HG03469 (cell line): Measurements from ENCODE around the gene ASB1.

Experiments
- ATAC-seq: cut with Tn5 transposase; IDR thresholded peaks from one replicate; pipeline ENCODE4 v1.9.1; 2021; ENCODE audit warnings: mild to moderate bottlenecking, moderate library complexity, moderate number of reproducible peaks; ENCODE audit not compliant: unreplicated experiment

The ASB1 gene

DNA sequence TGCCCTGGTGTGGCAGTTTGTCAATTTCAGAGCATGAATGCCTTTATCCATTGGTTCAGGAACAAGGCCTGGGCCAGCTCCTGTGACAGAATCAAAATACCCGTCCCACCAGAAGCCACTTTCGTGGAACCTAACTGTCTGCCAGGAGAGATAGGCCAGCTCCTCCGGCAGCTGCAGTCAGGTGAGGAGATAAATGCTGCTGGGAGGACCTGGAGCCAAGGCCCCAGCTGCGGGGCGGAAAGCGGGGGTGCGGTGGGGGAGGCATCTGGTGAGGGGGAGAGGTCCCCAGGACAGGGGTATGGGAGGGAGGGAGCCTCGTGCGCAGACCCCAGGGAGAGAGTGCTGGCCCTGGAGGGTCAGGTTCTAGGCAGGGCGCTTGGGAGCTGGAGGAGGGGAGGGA is 4.4 kb upstream of the ASB1 start:
- ATAC-seq = no peak

- no peak for ATAC-seq
These were observed 3.8 kb upstream of the ASB1 start for GRCh38 chr2:238422940-238423339.

- no peak for ATAC-seq
These were observed 3.0 kb upstream of the ASB1 start for GRCh38 chr2:238423561-238424312.

DNA sequence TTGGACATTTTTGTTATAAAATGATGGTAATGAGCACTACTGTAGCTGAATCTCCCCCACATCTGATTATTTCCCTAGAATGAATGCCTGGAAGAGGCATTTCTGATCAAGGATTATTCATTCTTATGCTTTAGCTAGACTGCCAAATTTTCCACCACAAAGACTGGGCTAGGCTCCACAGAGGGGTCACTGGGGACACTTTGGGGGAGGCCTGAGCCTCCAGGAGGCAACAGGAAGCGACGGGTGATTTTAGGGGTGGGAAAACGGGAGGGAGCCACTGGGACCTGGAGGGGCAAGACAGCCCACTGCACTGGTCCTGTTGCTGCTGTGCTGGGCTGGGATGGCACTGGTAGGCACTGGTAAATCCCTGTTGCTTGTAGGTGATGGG is 2.4 kb upstream of the ASB1 start:
- no peak for ATAC-seq

GRCh38 chr2:238425505-238425978 is 1.2 kb upstream of the ASB1 start:
- no peak for ATAC-seq

- no peak for ATAC-seq
These were observed 654 bp upstream of the ASB1 start for GRCh38 chr2:238425979-238426567.

DNA sequence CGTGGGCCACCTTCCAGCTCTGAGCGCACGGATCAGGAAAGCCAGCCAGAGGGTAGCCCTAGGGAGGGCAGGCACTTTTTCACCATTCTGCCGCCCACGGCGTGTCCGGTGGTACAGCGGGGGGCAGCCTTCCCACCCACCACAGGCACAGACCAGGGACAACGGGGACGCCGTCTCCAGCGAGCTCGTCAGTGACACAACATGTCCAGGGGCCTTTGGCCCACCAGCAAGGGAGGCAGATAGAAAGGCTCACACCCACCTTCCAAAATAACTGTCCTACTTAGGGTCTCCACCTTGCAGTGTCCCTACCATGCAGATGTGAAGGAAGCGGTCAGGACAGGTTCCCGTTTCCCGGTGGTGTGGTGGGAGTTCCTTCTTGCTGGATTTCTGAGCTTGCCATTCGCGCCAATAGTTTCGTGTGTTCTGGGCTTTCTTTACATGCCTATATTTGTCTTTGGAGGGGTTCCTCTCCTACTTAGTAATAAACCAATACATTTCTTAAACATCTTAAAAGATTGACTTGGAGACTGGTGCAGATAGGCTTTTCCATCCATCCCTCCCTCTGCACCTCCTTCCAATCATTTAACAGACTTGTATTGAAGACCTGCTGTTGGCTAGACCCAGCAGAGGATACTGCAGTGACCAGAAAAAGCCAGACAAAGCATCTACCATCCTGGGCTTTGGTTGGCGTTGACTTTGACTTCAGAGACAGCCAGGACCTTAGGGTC is 872 bp downstream of the ASB1 start:
- ATAC-seq = no peak

DNA sequence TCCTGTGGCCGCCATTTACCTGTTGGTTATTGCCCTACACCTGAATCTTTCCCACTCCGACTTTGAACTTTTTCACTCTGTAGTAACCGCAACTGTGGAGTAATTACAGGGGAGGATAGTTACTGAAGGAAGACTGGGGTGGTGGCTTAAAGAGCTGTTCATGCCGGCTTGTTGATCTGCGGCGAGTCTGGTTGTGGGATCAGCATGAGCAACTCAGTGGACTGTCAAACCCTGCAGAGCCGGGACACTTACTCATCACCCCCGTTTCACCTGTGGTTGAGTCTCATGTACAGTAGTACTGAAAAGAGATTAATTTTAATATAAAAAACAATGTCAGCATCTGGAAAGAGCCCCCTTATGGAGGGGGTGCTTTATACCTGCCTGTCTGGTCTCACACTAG is 2.1 kb downstream of the ASB1 start:
- ATAC-seq = no peak

- ATAC-seq = no peak
These were observed 4.1 kb downstream of the ASB1 start for GRCh38 chr2:238430781-238431180.

DNA sequence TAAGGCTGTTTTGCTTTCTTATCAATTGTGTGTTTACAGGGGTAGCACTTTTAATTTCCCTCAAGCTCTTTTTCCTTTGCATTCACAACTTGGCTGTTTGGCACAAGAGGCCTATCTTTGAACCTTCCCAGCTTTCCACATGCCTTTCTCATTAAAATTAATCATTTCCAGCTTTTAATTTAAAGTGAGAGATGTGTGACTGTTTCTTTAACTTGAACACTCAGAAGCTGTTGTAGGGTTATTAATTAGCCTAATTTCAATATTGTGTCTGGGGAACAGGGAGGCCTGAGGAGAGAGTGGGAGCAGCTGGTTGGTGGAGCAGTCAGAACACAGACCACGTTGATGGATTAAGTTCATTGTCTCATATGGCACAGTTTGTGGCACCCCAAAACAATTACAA is 4.7 kb downstream of the ASB1 start:
- no peak for ATAC-seq

DNA sequence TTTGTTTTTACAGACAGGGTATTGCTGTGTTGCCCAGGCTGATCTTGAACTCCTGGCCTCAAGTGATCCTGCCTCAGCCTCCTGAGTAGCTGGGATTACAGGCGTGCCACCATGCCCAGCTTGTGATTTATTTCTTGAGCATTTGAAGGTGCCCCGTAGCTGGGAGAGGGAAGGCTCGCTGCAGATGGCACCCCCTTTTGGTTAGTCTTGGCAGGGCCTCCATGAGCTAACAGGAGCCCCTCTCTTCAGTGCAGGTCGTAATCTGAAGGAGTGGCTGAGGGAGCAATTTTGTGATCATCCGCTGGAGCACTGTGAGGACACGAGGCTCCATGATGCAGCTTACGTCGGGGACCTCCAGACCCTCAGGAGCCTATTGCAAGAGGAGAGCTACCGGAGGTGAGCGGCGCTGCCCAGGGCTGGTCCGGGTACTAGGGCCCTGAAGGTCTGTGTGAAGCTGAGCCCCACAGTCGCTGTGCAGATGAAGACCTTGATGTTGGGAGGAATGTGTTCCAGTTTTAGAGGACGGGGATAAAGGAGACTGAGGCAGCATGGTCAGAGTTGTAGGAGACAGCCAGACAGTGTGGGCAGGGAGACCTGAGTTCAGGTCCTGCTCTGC is 6.7 kb downstream of the ASB1 start:
- ATAC-seq = no peak

GRCh38 chr2:238433941-238434845 is 7.5 kb downstream of the ASB1 start:
- ATAC-seq = no peak

- no peak for ATAC-seq
These were observed 8.4 kb downstream of the ASB1 start for GRCh38 chr2:238434846-238435751.

DNA sequence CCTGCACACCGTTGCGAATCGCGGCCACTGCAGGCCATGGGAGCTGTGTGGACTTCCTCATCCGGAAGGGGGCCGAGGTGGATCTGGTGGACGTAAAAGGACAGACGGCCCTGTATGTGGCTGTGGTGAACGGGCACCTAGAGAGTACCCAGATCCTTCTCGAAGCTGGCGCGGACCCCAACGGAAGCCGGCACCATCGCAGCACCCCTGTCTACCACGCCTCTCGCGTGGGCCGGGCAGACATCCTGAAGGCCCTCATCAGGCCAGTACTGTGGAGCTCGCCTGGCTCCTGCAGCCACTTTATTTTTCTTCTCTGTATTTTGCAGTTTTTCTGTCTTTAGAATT is 9.0 kb downstream of the ASB1 start:
- no peak for ATAC-seq

DNA sequence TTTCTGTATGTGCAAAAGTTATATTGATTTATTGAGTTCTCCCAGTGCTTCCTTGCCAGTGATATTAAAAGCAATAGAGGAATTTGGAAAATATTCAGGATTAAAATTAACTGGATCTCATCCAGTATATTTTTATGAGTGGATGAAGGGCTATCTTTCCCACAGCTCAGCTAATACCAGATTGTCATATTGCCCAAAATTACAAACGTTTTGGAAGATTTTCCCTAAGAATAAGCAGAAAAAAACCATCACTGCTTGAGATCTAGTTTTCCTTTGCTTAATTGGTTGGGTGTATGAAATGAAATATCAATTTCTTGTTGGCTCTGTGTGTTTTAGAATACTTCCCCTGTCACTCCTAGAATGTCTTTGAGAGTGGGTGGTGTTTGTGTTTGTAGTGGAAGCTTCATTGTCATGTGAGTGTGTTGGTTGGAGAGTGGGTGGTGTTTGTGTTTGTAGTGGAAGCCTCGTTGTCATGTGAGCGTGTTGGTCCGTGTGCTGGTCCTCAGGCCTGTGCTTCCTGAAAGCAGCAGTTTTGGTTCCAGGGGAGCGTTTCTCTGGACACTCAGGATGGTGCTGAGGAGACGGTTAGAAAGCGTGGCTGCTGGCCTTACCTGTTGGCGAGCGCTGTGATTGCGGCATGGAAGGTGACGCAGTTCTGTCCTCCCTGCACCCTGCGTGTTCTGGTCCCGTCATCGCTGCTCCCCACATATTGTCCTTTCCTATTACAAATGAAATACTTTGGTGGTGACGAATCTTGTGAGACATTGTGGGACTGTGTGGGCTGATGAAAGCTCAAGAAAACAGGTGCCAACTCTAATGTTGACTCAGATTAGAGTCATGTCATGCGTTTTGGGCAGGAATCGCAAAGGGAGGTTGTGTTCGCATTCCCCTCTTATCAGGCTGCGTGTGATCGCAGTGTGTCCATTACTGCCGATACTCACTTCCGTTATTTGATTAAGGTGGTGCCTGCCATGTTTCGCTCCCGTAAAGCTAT is 12.4 kb downstream of the ASB1 start:
- no peak for ATAC-seq

GRCh38 chr2:238439917-238440316 is 13.2 kb downstream of the ASB1 start:
- ATAC-seq = no peak

DNA sequence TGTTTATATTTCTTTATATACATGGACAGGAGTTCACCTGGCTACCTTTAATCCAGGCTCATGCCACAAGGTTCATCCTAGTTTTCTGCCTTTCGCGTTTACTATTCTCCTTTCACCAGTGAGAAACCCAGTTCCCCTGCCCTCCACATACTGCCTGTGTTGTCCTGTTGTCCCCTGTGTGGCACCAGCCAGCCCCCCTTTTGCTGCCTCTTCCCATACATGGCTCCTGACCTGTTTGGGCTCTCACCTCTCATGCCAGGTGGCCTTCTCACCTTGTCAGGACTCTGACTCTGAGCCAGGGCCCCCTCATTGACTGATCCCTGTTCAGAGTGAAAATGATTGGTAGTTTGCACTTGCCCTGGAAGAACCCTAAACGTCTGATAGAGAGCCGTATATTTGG is 13.6 kb downstream of the ASB1 start:
- no peak for ATAC-seq

- ATAC-seq = no peak
These were observed 14.0 kb downstream of the ASB1 start for GRCh38 chr2:238440767-238441166.
